ENCODE results near the gene JMJD1C.

Gene JMJD1C

DNA sequence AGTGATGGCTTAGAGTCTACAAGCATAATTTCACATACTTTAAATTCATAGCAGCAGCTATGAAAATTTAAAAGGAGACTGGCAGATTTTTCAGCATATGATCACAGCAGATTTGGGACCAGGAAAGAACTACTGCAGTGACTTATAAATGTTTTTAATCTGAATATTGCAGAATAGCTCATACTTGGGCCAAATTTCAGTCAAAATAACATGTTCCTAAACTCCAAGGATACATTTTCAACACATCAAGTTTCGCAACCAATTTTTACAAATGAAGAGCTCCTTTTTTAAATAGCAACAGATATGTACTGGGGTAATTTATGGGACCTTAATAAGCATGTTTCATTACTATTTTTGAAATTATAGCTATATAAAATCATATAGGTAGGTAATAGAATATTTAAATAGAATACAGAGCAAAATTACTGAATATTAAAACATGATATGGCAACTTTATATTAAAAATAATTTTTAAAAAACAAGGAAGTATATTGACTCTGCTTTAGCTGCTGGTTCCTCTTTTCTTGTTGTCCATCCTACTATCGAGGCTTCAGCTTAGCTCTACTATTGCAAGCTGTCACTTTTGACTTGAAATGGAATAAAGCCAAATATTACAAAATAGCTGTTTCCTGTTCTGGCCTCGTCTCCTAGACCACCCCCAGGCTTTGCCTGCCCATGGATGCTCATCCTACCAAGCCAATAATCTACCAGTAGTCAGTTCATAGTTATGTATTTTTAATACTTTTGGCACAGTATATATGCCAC, 209.6 kb downstream of the JMJD1C start:
- Histone ChIP-seq H3K36me3 (ENCODE audit: control insufficient read depth, insufficient read depth, low read length) (peaks cover 51% of the 10 kb centered on the region), H3K4me1 (ENCODE audit: control insufficient read depth, insufficient read depth, low read length) (peaks cover 23% of the 10 kb centered on the region), H3K4me3 (ENCODE audit: low read depth, low read length) (no peak overlapping the region), H3K9me3 (ENCODE audit: control insufficient read depth, insufficient read depth, low read depth, low read length) (no peaks in the 10 kb centered on the region), H3K9ac (ENCODE audit: low read length) (no peak overlapping the region), H3K27me3 (ENCODE audit: control insufficient read depth, insufficient read depth, low read length) (no peaks in the 10 kb centered on the region), H3K27ac (ENCODE audit: low read depth, low read length) (no peak overlapping the region)

GRCh38 chr10:63255316-63255715, 210.5 kb downstream of the JMJD1C start:
- Histone ChIP-seq H3K27me3 (ENCODE audit: control insufficient read depth, insufficient read depth, low read length) (no peaks in the 10 kb centered on the region), H3K4me1 (ENCODE audit: control insufficient read depth, insufficient read depth, low read length) (peaks cover 23% of the 10 kb centered on the region), H3K36me3 (ENCODE audit: control insufficient read depth, insufficient read depth, low read length) (peaks cover 51% of the 10 kb centered on the region), H3K9me3 (ENCODE audit: control insufficient read depth, insufficient read depth, low read depth, low read length) (no peaks in the 10 kb centered on the region), H3K27ac (ENCODE audit: low read depth, low read length) (no peak overlapping the region), H3K4me3 (ENCODE audit: low read depth, low read length) (no peak overlapping the region), H3K9ac (ENCODE audit: low read length) (no peak overlapping the region)

DNA sequence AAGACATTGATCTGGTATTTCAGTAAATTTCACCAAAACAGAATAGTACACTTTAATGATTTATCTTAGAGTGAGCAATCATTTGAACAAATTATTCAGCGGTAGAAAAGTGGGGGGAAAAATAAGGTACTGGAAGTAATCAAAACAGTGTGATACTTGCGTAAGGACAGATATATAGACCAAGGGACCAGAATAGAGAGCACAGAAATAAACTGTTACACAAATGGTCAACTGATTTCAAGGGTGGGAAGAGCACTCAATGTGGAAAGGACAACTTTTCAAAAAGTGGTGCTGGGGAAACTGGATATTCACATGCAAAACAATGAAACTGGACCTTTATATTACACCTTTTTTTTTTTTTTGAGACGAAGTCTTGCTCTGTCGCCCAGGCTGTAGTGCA, 212.7 kb downstream of the JMJD1C start:
- Histone ChIP-seq H3K27me3 (ENCODE audit: control insufficient read depth, insufficient read depth, low read length) (no peaks in the 10 kb centered on the region), H3K4me3 (ENCODE audit: low read depth, low read length) (no peak overlapping the region), H3K9me3 (ENCODE audit: control insufficient read depth, insufficient read depth, low read depth, low read length) (no peaks in the 10 kb centered on the region), H3K27ac (ENCODE audit: low read depth, low read length) (no peak overlapping the region), H3K4me1 (ENCODE audit: control insufficient read depth, insufficient read depth, low read length) (peaks cover 7% of the 10 kb centered on the region; the same call in 1 of the 2 replicates), H3K36me3 (ENCODE audit: control insufficient read depth, insufficient read depth, low read length) (peaks cover 46% of the 10 kb centered on the region), H3K9ac (ENCODE audit: low read length) (no peak overlapping the region)

DNA sequence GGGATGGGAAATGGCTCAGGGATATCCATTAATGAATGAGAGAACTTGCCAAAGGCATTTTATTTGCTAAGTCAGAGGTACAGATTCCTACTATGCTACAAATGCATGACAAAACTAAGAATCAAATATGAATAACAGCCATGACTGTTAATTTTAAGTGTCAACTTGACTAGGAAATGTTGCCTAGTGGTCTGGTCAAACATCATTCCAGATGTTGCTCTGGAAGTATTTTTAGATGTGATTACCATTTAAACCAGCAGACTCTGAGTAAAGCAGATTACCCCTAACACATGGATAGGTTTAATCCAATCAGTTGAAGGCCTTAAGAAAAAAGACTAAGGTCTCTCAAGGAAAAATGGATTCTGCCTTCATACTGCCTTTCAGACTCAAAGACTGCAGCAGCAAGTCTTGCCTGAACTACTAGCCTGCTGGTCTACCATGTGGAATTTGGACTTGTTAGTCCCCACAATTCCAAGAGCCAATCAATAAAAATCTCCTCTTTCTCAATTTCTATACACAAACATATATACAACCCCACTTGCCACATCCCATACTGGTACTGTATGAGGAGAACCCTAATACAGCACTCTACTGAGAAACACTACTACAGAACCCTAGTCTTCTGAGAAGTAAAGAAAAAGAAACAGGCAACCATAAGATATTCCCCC, 213.5 kb downstream of the JMJD1C start:
- Histone ChIP-seq H3K27ac (ENCODE audit: low read depth, low read length) (no peak overlapping the region), H3K36me3 (ENCODE audit: control insufficient read depth, insufficient read depth, low read length) (peaks cover 39% of the 10 kb centered on the region), H3K27me3 (ENCODE audit: control insufficient read depth, insufficient read depth, low read length) (no peaks in the 10 kb centered on the region), H3K4me1 (ENCODE audit: control insufficient read depth, insufficient read depth, low read length) (peaks cover 7% of the 10 kb centered on the region; the same call in 1 of the 2 replicates), H3K4me3 (ENCODE audit: low read depth, low read length) (no peak overlapping the region), H3K9ac (ENCODE audit: low read length) (no peak overlapping the region), H3K9me3 (ENCODE audit: control insufficient read depth, insufficient read depth, low read depth, low read length) (no peaks in the 10 kb centered on the region; the same call in 1 of the 2 replicates)

- Histone ChIP-seq H3K9me3 (ENCODE audit: control insufficient read depth, insufficient read depth, low read depth, low read length) (no peaks in the 10 kb centered on the region; the same call in 1 of the 2 replicates), H3K36me3 (ENCODE audit: control insufficient read depth, insufficient read depth, low read length) (peaks cover 30% of the 10 kb centered on the region), H3K4me1 (ENCODE audit: control insufficient read depth, insufficient read depth, low read length) (peaks cover 7% of the 10 kb centered on the region; the same call in 1 of the 2 replicates), H3K4me3 (ENCODE audit: low read depth, low read length) (no peak overlapping the region), H3K9ac (ENCODE audit: low read length) (no peak overlapping the region), H3K27ac (ENCODE audit: low read depth, low read length) (no peak overlapping the region), H3K27me3 (ENCODE audit: control insufficient read depth, insufficient read depth, low read length) (no peaks in the 10 kb centered on the region)
These were observed 215.7 kb downstream of the JMJD1C start for GRCh38 chr10:63250032-63250431.

DNA sequence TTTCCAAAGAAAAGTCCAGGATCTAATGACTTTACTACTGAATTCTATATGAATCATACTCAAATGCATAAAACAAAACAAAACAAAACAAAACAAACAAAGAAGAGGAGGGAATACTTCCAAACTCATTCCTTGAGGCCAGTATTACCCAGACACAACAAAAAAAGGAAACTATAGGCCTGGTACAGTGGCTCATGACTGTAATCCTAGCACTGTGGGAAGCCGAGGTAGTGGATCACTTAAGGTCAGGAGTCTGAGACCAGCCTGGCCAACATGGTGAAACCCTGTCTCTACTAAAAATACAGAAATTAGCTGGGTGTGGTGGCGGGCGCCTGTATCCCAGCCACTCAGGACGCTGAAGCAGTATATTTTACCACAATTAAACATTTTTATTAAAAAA, 218.0 kb downstream of the JMJD1C start:
- H3K27ac ChIP-seq (ENCODE audit: low read depth, low read length): no peak overlapping the region
- no peak overlapping the region for H3K9ac ChIP-seq (ENCODE audit: low read length)
- H3K9me3 ChIP-seq (ENCODE audit: control insufficient read depth, insufficient read depth, low read depth, low read length): no peaks in the 10 kb centered on the region; the same call in 1 of the 2 replicates
- H3K36me3 ChIP-seq (ENCODE audit: control insufficient read depth, insufficient read depth, low read length): peaks cover 30% of the 10 kb centered on the region
- no peak overlapping the region for H3K4me3 ChIP-seq (ENCODE audit: low read depth, low read length)
- H3K27me3 ChIP-seq (ENCODE audit: control insufficient read depth, insufficient read depth, low read length): no peaks in the 10 kb centered on the region
- peaks cover 8% of the 10 kb centered on the region; the same call in 1 of the 2 replicates for H3K4me1 ChIP-seq (ENCODE audit: control insufficient read depth, insufficient read depth, low read length)

- Histone ChIP-seq H3K9ac (ENCODE audit: low read length) (no peak overlapping the region), H3K27me3 (ENCODE audit: control insufficient read depth, insufficient read depth, low read length) (no peaks in the 10 kb centered on the region), H3K4me1 (ENCODE audit: control insufficient read depth, insufficient read depth, low read length) (peaks cover 19% of the 10 kb centered on the region), H3K9me3 (ENCODE audit: control insufficient read depth, insufficient read depth, low read depth, low read length) (no peaks in the 10 kb centered on the region; the same call in 1 of the 2 replicates), H3K27ac (ENCODE audit: low read depth, low read length) (no peak overlapping the region), H3K36me3 (ENCODE audit: control insufficient read depth, insufficient read depth, low read length) (peaks cover 24% of the 10 kb centered on the region), H3K4me3 (ENCODE audit: low read depth, low read length) (no peak overlapping the region)
These were observed 219.4 kb downstream of the JMJD1C start for GRCh38 chr10:63246356-63246755.

GRCh38 chr10:63241841-63242281, 223.9 kb downstream of the JMJD1C start:
- Histone ChIP-seq H3K4me1 (ENCODE audit: control insufficient read depth, insufficient read depth, low read length) (peaks cover 27% of the 10 kb centered on the region), H3K36me3 (ENCODE audit: control insufficient read depth, insufficient read depth, low read length) (peaks cover 8% of the 10 kb centered on the region; the same call in 1 of the 2 replicates), H3K9me3 (ENCODE audit: control insufficient read depth, insufficient read depth, low read depth, low read length) (no peaks in the 10 kb centered on the region), H3K9ac (ENCODE audit: low read length) (no peak overlapping the region), H3K27ac (ENCODE audit: low read depth, low read length) (no peak overlapping the region), H3K4me3 (ENCODE audit: low read depth, low read length) (no peak overlapping the region), H3K27me3 (ENCODE audit: control insufficient read depth, insufficient read depth, low read length) (no peaks in the 10 kb centered on the region)

DNA sequence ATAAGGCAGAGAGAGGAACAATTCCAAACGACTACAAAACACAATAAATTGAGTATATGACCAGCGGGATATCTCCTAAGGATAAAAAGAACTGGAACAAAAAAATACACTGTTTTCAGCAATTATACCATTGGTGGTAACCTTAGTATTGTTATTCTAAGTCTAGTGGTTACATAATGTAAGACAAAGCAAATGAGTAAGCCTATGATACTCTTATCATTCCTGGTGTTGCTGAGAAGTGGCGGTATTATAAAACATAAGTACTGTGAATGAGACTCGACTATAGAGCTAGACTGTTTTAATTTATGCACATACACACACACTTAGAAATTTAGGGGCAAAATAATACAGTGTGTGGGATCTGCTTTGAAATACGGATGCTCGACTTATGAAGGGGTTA, 225.0 kb downstream of the JMJD1C start:
- peaks cover 8% of the 10 kb centered on the region; the same call in 1 of the 2 replicates for H3K36me3 ChIP-seq (ENCODE audit: control insufficient read depth, insufficient read depth, low read length)
- no peaks in the 10 kb centered on the region for H3K27me3 ChIP-seq (ENCODE audit: control insufficient read depth, insufficient read depth, low read length)
- H3K4me1 ChIP-seq (ENCODE audit: control insufficient read depth, insufficient read depth, low read length): peaks cover 27% of the 10 kb centered on the region
- no peaks in the 10 kb centered on the region for H3K9me3 ChIP-seq (ENCODE audit: control insufficient read depth, insufficient read depth, low read depth, low read length)
- H3K4me3 ChIP-seq (ENCODE audit: low read depth, low read length): no peak overlapping the region
- H3K9ac ChIP-seq (ENCODE audit: low read length): no peak overlapping the region
- H3K27ac ChIP-seq (ENCODE audit: low read depth, low read length): no peak overlapping the region

DNA sequence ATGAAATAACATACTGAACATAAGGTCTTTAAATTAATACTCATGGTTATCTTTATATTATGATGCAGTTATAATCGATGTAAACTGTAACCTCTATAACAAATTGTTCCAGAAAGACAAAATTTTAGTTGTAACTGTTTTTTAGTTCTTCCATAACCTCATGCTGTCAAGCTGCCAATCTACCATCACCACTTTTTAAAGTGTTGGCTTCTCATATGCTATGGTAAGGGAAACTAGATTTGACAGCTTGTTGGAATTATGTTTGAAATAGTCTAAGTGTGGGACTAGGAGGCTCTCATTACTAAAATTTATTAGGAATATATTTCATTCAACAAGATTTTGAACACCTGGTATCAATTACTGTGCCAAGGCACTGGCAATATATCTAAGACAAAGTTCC, 227.3 kb downstream of the JMJD1C start:
- Histone ChIP-seq H3K27ac (ENCODE audit: low read depth, low read length) (no peak overlapping the region), H3K27me3 (ENCODE audit: control insufficient read depth, insufficient read depth, low read length) (no peaks in the 10 kb centered on the region), H3K9me3 (ENCODE audit: control insufficient read depth, insufficient read depth, low read depth, low read length) (no peaks in the 10 kb centered on the region), H3K36me3 (ENCODE audit: control insufficient read depth, insufficient read depth, low read length) (peaks cover 8% of the 10 kb centered on the region; the same call in 1 of the 2 replicates), H3K4me1 (ENCODE audit: control insufficient read depth, insufficient read depth, low read length) (peaks cover 20% of the 10 kb centered on the region), H3K4me3 (ENCODE audit: low read depth, low read length) (no peak overlapping the region), H3K9ac (ENCODE audit: low read length) (no peak overlapping the region)

- H3K4me3 ChIP-seq (ENCODE audit: low read depth, low read length): no peak overlapping the region
- no peaks in the 10 kb centered on the region for H3K27me3 ChIP-seq (ENCODE audit: control insufficient read depth, insufficient read depth, low read length)
- peaks cover 8% of the 10 kb centered on the region; the same call in 1 of the 2 replicates for H3K36me3 ChIP-seq (ENCODE audit: control insufficient read depth, insufficient read depth, low read length)
- H3K4me1 ChIP-seq (ENCODE audit: control insufficient read depth, insufficient read depth, low read length): peaks cover 18% of the 10 kb centered on the region
- no peaks in the 10 kb centered on the region for H3K9me3 ChIP-seq (ENCODE audit: control insufficient read depth, insufficient read depth, low read depth, low read length)
- H3K27ac ChIP-seq (ENCODE audit: low read depth, low read length): no peak overlapping the region
- no peak overlapping the region for H3K9ac ChIP-seq (ENCODE audit: low read length)
These were observed 228.4 kb downstream of the JMJD1C start for GRCh38 chr10:63237396-63237795.
